ENCODE results near the gene ZNF268. TPM values are rescaled to one million over a fixed set of nuclear protein-coding genes. Genes with fewer than 3 reads are reported as not detected.

Gene ZNF268
- total RNA-seq, 1 experiment from 2014 or later, result 25.3 TPM

GRCh38 chr12:133233993-133234564, 52.8 kb downstream of the ZNF268 start:
- POLR2A ChIA-PET, result no interaction called here
- ATAC-seq (no peak), DNase-seq (ENCODE audit: low spot score) (no peak)
- no peak overlapping the region for H3K4me3 Mint-ChIP-seq
- no peaks in the 10 kb centered on the region for H3K4me1 Mint-ChIP-seq
- CTCF ChIA-PET, result no interaction called here
- peaks cover 18% of the 10 kb centered on the region for H3K27me3 Mint-ChIP-seq (ENCODE audit: low read depth)
- H3K36me3 Mint-ChIP-seq, result peaks cover 64% of the 10 kb centered on the region
- peaks cover 65% of the 10 kb centered on the region for H3K9me3 Mint-ChIP-seq
- no peak for TF ChIP-seq TP53 (CRISPR knock-in tag; IDR thresholded peaks at IDR 0.05)
- TF ChIP-seq GABPB1 (CRISPR knock-in tag; IDR thresholded peaks at IDR 0.05), result no peak
- TF ChIP-seq NFYB (CRISPR knock-in tag; conservative IDR thresholded peaks at IDR 0.05; ENCODE audit: low read depth), result no peak
- H3K27ac Mint-ChIP-seq, result no peak overlapping the region

GRCh38 chr12:133234971-133235370, 53.7 kb downstream of the ZNF268 start:
- Mint-ChIP-seq H3K9me3 (peaks cover 65% of the 10 kb centered on the region), H3K36me3 (peaks cover 63% of the 10 kb centered on the region), H3K27me3 (ENCODE audit: low read depth) (peaks cover 15% of the 10 kb centered on the region), H3K4me3 (no peak overlapping the region), H3K27ac (no peak overlapping the region), H3K4me1 (no peaks in the 10 kb centered on the region)
- TF ChIP-seq HMGA2 (CRISPR knock-in tag; IDR thresholded peaks at IDR 0.05) (no peak), ZNF121 (CRISPR knock-in tag; IDR thresholded peaks at IDR 0.05) (no peak), AR (CRISPR knock-in tag; IDR thresholded peaks at IDR 0.05) (no peak), NFE2L1 (CRISPR knock-in tag; IDR thresholded peaks at IDR 0.05) (no peak), FOXK1 (CRISPR knock-in tag; IDR thresholded peaks at IDR 0.05) (no peak), TCF7 (CRISPR knock-in tag; IDR thresholded peaks at IDR 0.05; ENCODE audit: low read depth) (no peak), ATF1 (CRISPR knock-in tag; IDR thresholded peaks at IDR 0.05) (no peak), MAX (CRISPR knock-in tag; IDR thresholded peaks at IDR 0.05) (no peak), SOX15 (CRISPR knock-in tag; IDR thresholded peaks at IDR 0.05) (no peak), OVOL2 (CRISPR knock-in tag; IDR thresholded peaks at IDR 0.05; ENCODE audit: borderline replicate concordance) (no peak), ZNF423 (CRISPR knock-in tag; IDR thresholded peaks at IDR 0.05) (no peak), GRHL2 (CRISPR knock-in tag; IDR thresholded peaks at IDR 0.05; ENCODE audit: insufficient replicate concordance, severe bottlenecking) (no peak), AFF4 (CRISPR knock-in tag; IDR thresholded peaks at IDR 0.05; ENCODE audit: borderline replicate concordance) (no peak), PREB (CRISPR knock-in tag; IDR thresholded peaks at IDR 0.05; ENCODE audit: borderline replicate concordance) (no peak), TEAD4 (CRISPR knock-in tag; IDR thresholded peaks at IDR 0.05) (no peak), ZNF671 (CRISPR knock-in tag; IDR thresholded peaks at IDR 0.05) (no peak), PRDM15 (CRISPR knock-in tag; IDR thresholded peaks at IDR 0.05) (no peak), SMAD3 (CRISPR knock-in tag; IDR thresholded peaks at IDR 0.05; ENCODE audit: borderline replicate concordance) (no peak), SMAD4 (CRISPR knock-in tag; IDR thresholded peaks at IDR 0.05) (no peak)
- ChIA-PET CTCF (no interaction called here), POLR2A (no interaction called here)
- ATAC-seq, result no peak
- DNase-seq (ENCODE audit: low spot score), result no peak
